HG02885 (cell line): ENCODE results near the gene OR13C8.
"Not testable (repeated sequence)": the region's sequence is repeated elsewhere in the genome, so short reads cannot be mapped to it uniquely, and the experiment has no call there.

Experiments used
- ATAC-seq: cut with Tn5 transposase; IDR thresholded peaks from one replicate; pipeline ENCODE4 v1.9.1; 2021; ENCODE audit warnings: mild to moderate bottlenecking; ENCODE audit not compliant: unreplicated experiment, poor library complexity

Gene OR13C8

GRCh38 chr9:104568868-104569267 is at the start of gene OR13C8:
Gene OR13C8 (plus strand): TSS chr9:104569168. CDS start chr9:104569168, 0 bp downstream.
- no peak for ATAC-seq

- not testable (repeated sequence) for ATAC-seq
These were observed 48.7 kb upstream of the OR13C8 start for GRCh38 chr9:104520241-104520640.

GRCh38 chr9:104527109-104527508 is 41.9 kb upstream of the OR13C8 start, which contains the start of gene OR13C4:
Gene OR13C4 (minus strand): TSS chr9:104527209. CDS start chr9:104527209, 0 bp downstream.
- no peak for ATAC-seq

GRCh38 chr9:104536756-104537155 is 32.2 kb upstream of the OR13C8 start, which contains the start of gene OR13C3:
Gene OR13C3 (minus strand): TSS chr9:104536856. CDS start chr9:104536723, 133 bp downstream.
- no peak for ATAC-seq

GRCh38 chr9:104539275-104539674 is 29.7 kb upstream of the OR13C8 start:
- ATAC-seq: no peak

GRCh38 chr9:104544644-104545043 is 24.3 kb upstream of the OR13C8 start:
- ATAC-seq: no peak

- ATAC-seq: no peak
These were observed 15.7 kb upstream of the OR13C8 start for GRCh38 chr9:104553261-104553660.

- ATAC-seq: no peak
These were observed 13.4 kb upstream of the OR13C8 start for GRCh38 chr9:104555521-104555920.

- ATAC-seq: no peak
These were observed 11.9 kb upstream of the OR13C8 start for GRCh38 chr9:104556830-104557634.

GRCh38 chr9:104564358-104564757 is 4.6 kb upstream of the OR13C8 start:
- no peak for ATAC-seq

- ATAC-seq: no peak
These were observed 3.6 kb downstream of the OR13C8 start for GRCh38 chr9:104572612-104573011.

- ATAC-seq: no peak
These were observed 6.5 kb downstream of the OR13C8 start for GRCh38 chr9:104575456-104575855.

GRCh38 chr9:104577263-104577662 is 8.3 kb downstream of the OR13C8 start:
- no peak for ATAC-seq

GRCh38 chr9:104580562-104580961 is 11.6 kb downstream of the OR13C8 start:
- no peak for ATAC-seq

GRCh38 chr9:104586496-104587180 is 17.7 kb downstream of the OR13C8 start:
- ATAC-seq: no peak

GRCh38 chr9:104589626-104590025 is 20.7 kb downstream of the OR13C8 start:
- no peak for ATAC-seq

GRCh38 chr9:104598749-104599148 is 29.8 kb downstream of the OR13C8 start:
- not testable (repeated sequence) for ATAC-seq

GRCh38 chr9:104599313-104599712 is 30.3 kb downstream of the OR13C8 start, which contains the start of gene OR13C5:
Gene OR13C5 (minus strand): TSS chr9:104599413. CDS start chr9:104599413, 0 bp downstream.
- ATAC-seq: not testable (repeated sequence)

- no peak for ATAC-seq
These were observed 35.8 kb downstream of the OR13C8 start for GRCh38 chr9:104604801-104605200.

- ATAC-seq: not testable (repeated sequence)
These were observed 36.6 kb downstream of the OR13C8 start, which contains the start of gene OR13C2 for GRCh38 chr9:104605527-104605926. Gene OR13C2 (minus strand): TSS chr9:104605627. CDS start chr9:104605627, 0 bp downstream.

GRCh38 chr9:104606152-104606551 is 37.2 kb downstream of the OR13C8 start:
- no peak for ATAC-seq
